SU-DHL-6 (cell line): ENCODE results near the gene IFNE.

Experiments
- H2AFZ ChIP-seq: fragments of 200-600 bp; sonication (generic); 2 replicates; pipeline ENCODE4 v1.6.1; 2014; ENCODE audit warnings: low read depth, mild to moderate bottlenecking, moderate library complexity, mixed read lengths, antibody characterized with exemption, low read length; ENCODE audit not compliant: severe bottlenecking
- H3F3A ChIP-seq: fragments of 200-600 bp; shearing (Covaris generic); 2 replicates; pipeline ENCODE4 v1.6.0; 2016; ENCODE audit warnings: antibody characterized with exemption, mild to moderate bottlenecking; ENCODE audit not compliant: insufficient read depth
- H3K27ac ChIP-seq: fragments of 200-600 bp; sonication (generic); 2 replicates; pipeline ENCODE4 v1.5.1; 2016; ENCODE audit warnings: low read depth, mild to moderate bottlenecking, low read length, moderate library complexity, mixed read lengths
- H3K27me3 ChIP-seq: fragments of 200-600 bp; sonication (generic), shearing (Covaris generic); 2 replicates; pipeline ENCODE4 v1.6.0; 2014; ENCODE audit warnings: mild to moderate bottlenecking, low read length
- H3K36me3 ChIP-seq: fragments of 200-600 bp; sonication (generic); 2 replicates; pipeline ENCODE4 v1.6.1; 2014; ENCODE audit warnings: mild to moderate bottlenecking, low read length, mixed read lengths
- H3K4me2 ChIP-seq: fragments of 300-600, 200-600 bp; shearing (Covaris generic), sonication (generic); 2 replicates; pipeline ENCODE4 v1.6.0; 2014; ENCODE audit warnings: low read length, low read depth, mild to moderate bottlenecking; ENCODE audit not compliant: poor library complexity, severe bottlenecking
- H3K4me3 ChIP-seq: fragments of 200-600 bp; sonication (generic); 2 replicates; pipeline ENCODE4 v1.5.1; 2014; ENCODE audit warnings: antibody characterized with exemption, low read length, mild to moderate bottlenecking, mixed read lengths; ENCODE audit not compliant: insufficient read depth, poor library complexity, severe bottlenecking
- H3K79me2 ChIP-seq: fragments of 200-600 bp; sonication (generic); 2 replicates; pipeline ENCODE4 v1.6.1; 2014; ENCODE audit warnings: mild to moderate bottlenecking, low read length, moderate library complexity; ENCODE audit not compliant: insufficient read depth
- H3K9ac ChIP-seq: fragments of 200-600 bp; sonication (generic); 2 replicates; pipeline ENCODE4 v1.7.0; 2014; ENCODE audit warnings: mild to moderate bottlenecking, low read length
- H3K9me2 ChIP-seq: fragments of 200-600 bp; sonication (generic); replicated peaks from 2 replicates; pipeline ENCODE4 v1.6.1; 2014; ENCODE audit warnings: low read length; ENCODE audit not compliant: insufficient read depth
- H3K9me3 ChIP-seq: fragments of 200-600 bp; sonication (generic); 2 replicates; pipeline ENCODE4 v1.6.1; 2014; ENCODE audit warnings: low read length, mixed read lengths; ENCODE audit not compliant: insufficient read depth
- H4K20me1 ChIP-seq: fragments of 200-600 bp; sonication (generic); 2 replicates; pipeline ENCODE4 v1.6.1; 2014; ENCODE audit warnings: low read depth, mild to moderate bottlenecking, antibody characterized with exemption, low read length, moderate library complexity, mixed read lengths
- CTCF ChIP-seq: fragments of 200-600 bp; sonication (generic); IDR thresholded peaks from one replicate; pipeline ENCODE4 v1.5.1; 2017; ENCODE audit warnings: antibody characterized with exemption, mild to moderate bottlenecking, low read length, moderate library complexity; ENCODE audit not compliant: insufficient read depth, poor library complexity, severe bottlenecking
- EZH2phosphoT487 ChIP-seq: fragments of 200-600 bp; sonication (generic), shearing (Covaris generic); conservative IDR thresholded peaks from 2 replicates; pipeline ENCODE4 v1.6.1; 2018; ENCODE audit warnings: mild to moderate bottlenecking, antibody characterized with exemption, low read length, moderate library complexity, mixed read lengths

IFNE gene

GRCh38 chr9:21519855-21520434, 37.8 kb upstream of the IFNE start:
- no peak overlapping the region for H3K27ac ChIP-seq
- 0 out of 2 replicates have a peak, but pooled peaks cover 3% of the 10 kb centered on the region for H4K20me1 ChIP-seq
- no peaks in the 10 kb centered on the region for H3K9me2 ChIP-seq
- H3K9me3 ChIP-seq: no peaks in the 10 kb centered on the region
- 0 out of 2 replicates have a peak, but pooled peaks cover 3% of the 10 kb centered on the region for H3K27me3 ChIP-seq
- H3K36me3 ChIP-seq: no peaks in the 10 kb centered on the region
- TF ChIP-seq EZH2phosphoT487 (no peak), CTCF (no peak)
- no peak overlapping the region for H3K4me3 ChIP-seq
- H3K4me2 ChIP-seq: no peak overlapping the region
- no peak overlapping the region for H3K9ac ChIP-seq
- H3K79me2 ChIP-seq: no peaks in the 10 kb centered on the region
- H3F3A ChIP-seq: no peaks in the 10 kb centered on the region
- H2AFZ ChIP-seq: no peak overlapping the region

- no peak for TF ChIP-seq CTCF
- no peak for TF ChIP-seq EZH2phosphoT487
- Histone ChIP-seq H3K79me2 (no peaks in the 10 kb centered on the region), H4K20me1 (0 out of 2 replicates have a peak, but pooled peaks cover 3% of the 10 kb centered on the region), H3K27me3 (0 out of 2 replicates have a peak, but pooled peaks cover 3% of the 10 kb centered on the region), H3K4me2 (no peak overlapping the region), H2AFZ (no peak overlapping the region), H3K4me3 (no peak overlapping the region), H3F3A (no peaks in the 10 kb centered on the region), H3K27ac (no peak overlapping the region), H3K9me3 (no peaks in the 10 kb centered on the region), H3K9me2 (no peaks in the 10 kb centered on the region), H3K9ac (no peak overlapping the region), H3K36me3 (no peaks in the 10 kb centered on the region)
Measured at GRCh38 chr9:21516796-21517195, 34.7 kb upstream of the IFNE start.

GRCh38 chr9:21513431-21513830, 31.3 kb upstream of the IFNE start:
- 0 out of 2 replicates have a peak, but pooled peaks cover 7% of the 10 kb centered on the region for H4K20me1 ChIP-seq
- H3K9me3 ChIP-seq: no peaks in the 10 kb centered on the region
- no peaks in the 10 kb centered on the region for H3K36me3 ChIP-seq
- no peak overlapping the region for H3K27ac ChIP-seq
- no peaks in the 10 kb centered on the region for H3F3A ChIP-seq
- no peak for TF ChIP-seq CTCF
- no peak for TF ChIP-seq EZH2phosphoT487
- 0 out of 2 replicates have a peak, but pooled peaks cover 3% of the 10 kb centered on the region for H3K27me3 ChIP-seq
- no peaks in the 10 kb centered on the region for H3K9me2 ChIP-seq
- no peak overlapping the region for H2AFZ ChIP-seq
- H3K9ac ChIP-seq: no peak overlapping the region
- no peak overlapping the region for H3K4me2 ChIP-seq
- no peak overlapping the region for H3K4me3 ChIP-seq
- no peaks in the 10 kb centered on the region for H3K79me2 ChIP-seq
